Activated B cell treated with CpG ODN at 0.5 μM for 24 hours (primary cell): ENCODE data around the gene GNAI3. TPM values are rescaled to one million over a fixed set of nuclear protein-coding genes. Genes with fewer than 3 reads are reported as not detected.
A peak's percentile ranks its signal among the peaks of the same experiment; 100 is the strongest.

Source experiments
- ATAC-seq: fragments of 200-7000 bp; cut with Tn5 transposase; one replicate; pipeline ENCODE4 v1.10.0; 2021; ENCODE audit warnings: low read depth, mild to moderate bottlenecking, moderate library complexity
- CTCF ChIA-PET: fragments of 350-600 bp; sonication (Branson Sonifier 250); formaldehyde crosslinking; loops from one replicate; lab custom pipeline; 2021; ENCODE audit warnings: antibody characterized with exemption; lab: Charles Lee
- POLR2A ChIA-PET: fragments of 350-600 bp; sonication (Branson Sonifier 250); formaldehyde crosslinking; loops from one replicate; lab custom pipeline; 2021; ENCODE audit warnings: antibody characterized with exemption; lab: Charles Lee
- DNase-seq: peaks from one replicate; pipeline ENCODE4 v3.0.0; 2022
- H3K27ac Mint-ChIP-seq: one replicate; pipeline ENCODE4 v1.8.0; 2020; ENCODE audit warnings: mixed read lengths
- H3K27me3 Mint-ChIP-seq: one replicate; pipeline ENCODE4 v1.8.0; 2021; ENCODE audit warnings: mixed read lengths
- H3K36me3 Mint-ChIP-seq: one replicate; pipeline ENCODE4 v1.8.0; 2021; ENCODE audit warnings: low read depth, mixed read lengths
- H3K4me1 Mint-ChIP-seq: one replicate; pipeline ENCODE4 v1.8.0; 2021; ENCODE audit warnings: mixed read lengths
- H3K4me3 Mint-ChIP-seq: one replicate; pipeline ENCODE4 v1.8.0; 2020; ENCODE audit warnings: mild to moderate bottlenecking, mixed read lengths
- H3K9me3 Mint-ChIP-seq: one replicate; pipeline ENCODE4 v1.8.0; 2020; ENCODE audit warnings: mixed read lengths
- intact Hi-C: fragments of 100-400 bp; cut with micrococcal nuclease; formaldehyde crosslinking; loops from one replicate; pipeline ENCODE4 v1.15.1; 2024
- total RNA-seq: library from RNA; stranded (reverse); gene quantifications from 2 replicates; pipeline ENCODE4 v1.2.3, GENCODE V29; 2022
- TF ChIP-seq, protein P1 (sequence below): fragments of 200-600 bp; IDR thresholded peaks from one replicate; pipeline ENCODE4 v1.8.0; 2022; ENCODE audit warnings: antibody characterized with exemption, mild to moderate bottlenecking

GNAI3 gene
- total RNA-seq, 1 donor from 2014 or later, result 8.4 TPM

DNA sequence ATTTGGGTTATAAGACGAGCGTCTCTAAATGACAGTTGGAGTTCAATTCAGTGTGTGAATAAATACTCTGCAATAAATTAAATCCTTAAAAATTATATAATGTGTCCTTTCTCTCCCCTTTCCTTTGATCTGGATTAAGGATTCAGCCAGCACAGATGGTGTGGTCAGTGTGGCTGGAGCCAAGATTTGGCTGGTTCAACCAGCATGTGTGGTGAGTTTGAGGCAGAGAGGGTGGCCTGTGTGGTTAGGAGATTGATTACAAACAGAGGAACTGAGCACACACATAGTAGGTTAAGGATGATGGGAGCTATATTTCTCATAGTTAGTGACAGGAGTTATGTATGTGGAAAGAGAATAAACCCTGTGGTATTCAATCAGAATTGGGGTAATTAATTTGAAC lies 24.7 kb upstream of the GNAI3 start:
- Mint-ChIP-seq H3K4me3 (no peak overlapping the region), H3K4me1 (peaks cover 3% of the 10 kb centered on the region), H3K36me3 (no peaks in the 10 kb centered on the region), H3K27ac (no peak overlapping the region), H3K27me3 (peaks cover 6% of the 10 kb centered on the region), H3K9me3 (no peaks in the 10 kb centered on the region)
- TF ChIP-seq, protein P1, sequence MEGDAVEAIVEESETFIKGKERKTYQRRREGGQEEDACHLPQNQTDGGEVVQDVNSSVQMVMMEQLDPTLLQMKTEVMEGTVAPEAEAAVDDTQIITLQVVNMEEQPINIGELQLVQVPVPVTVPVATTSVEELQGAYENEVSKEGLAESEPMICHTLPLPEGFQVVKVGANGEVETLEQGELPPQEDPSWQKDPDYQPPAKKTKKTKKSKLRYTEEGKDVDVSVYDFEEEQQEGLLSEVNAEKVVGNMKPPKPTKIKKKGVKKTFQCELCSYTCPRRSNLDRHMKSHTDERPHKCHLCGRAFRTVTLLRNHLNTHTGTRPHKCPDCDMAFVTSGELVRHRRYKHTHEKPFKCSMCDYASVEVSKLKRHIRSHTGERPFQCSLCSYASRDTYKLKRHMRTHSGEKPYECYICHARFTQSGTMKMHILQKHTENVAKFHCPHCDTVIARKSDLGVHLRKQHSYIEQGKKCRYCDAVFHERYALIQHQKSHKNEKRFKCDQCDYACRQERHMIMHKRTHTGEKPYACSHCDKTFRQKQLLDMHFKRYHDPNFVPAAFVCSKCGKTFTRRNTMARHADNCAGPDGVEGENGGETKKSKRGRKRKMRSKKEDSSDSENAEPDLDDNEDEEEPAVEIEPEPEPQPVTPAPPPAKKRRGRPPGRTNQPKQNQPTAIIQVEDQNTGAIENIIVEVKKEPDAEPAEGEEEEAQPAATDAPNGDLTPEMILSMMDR, result no peak
- ChIA-PET POLR2A (no interaction called here), CTCF (interaction anchor here (1.0 kb wide), 1 partner anchor 22 kb away, joined by 3 read pairs; no protein-coding TSS in a partner anchor)
- intact Hi-C loops, result no loop called here
- no peak for DNase-seq
- ATAC-seq, result no peak

- ATAC-seq (peak; percentile 54), DNase-seq (no peak)
- CTCF ChIA-PET, result interaction anchor here (1.4 to 10.5 kb wide), 2 partner anchors 19 to 28 kb away, joined by 3 to 375 read pairs; partner anchors contain the start of genes AMIGO1 and CYB561D1
- H3K4me3 Mint-ChIP-seq, result no peak overlapping the region
- peak overlapping the region; percentile 42 for H3K27ac Mint-ChIP-seq
- H3K36me3 Mint-ChIP-seq, result no peaks in the 10 kb centered on the region
- TF ChIP-seq, protein P1, result no peak
- intact Hi-C loops, result no loop called here
- no peaks in the 10 kb centered on the region for H3K27me3 Mint-ChIP-seq
- POLR2A ChIA-PET, result no interaction called here
- no peaks in the 10 kb centered on the region for H3K9me3 Mint-ChIP-seq
- H3K4me1 Mint-ChIP-seq, result peaks cover 5% of the 10 kb centered on the region
Measured at GRCh38 chr1:109527098-109527811, 21.2 kb upstream of the GNAI3 start.

DNA sequence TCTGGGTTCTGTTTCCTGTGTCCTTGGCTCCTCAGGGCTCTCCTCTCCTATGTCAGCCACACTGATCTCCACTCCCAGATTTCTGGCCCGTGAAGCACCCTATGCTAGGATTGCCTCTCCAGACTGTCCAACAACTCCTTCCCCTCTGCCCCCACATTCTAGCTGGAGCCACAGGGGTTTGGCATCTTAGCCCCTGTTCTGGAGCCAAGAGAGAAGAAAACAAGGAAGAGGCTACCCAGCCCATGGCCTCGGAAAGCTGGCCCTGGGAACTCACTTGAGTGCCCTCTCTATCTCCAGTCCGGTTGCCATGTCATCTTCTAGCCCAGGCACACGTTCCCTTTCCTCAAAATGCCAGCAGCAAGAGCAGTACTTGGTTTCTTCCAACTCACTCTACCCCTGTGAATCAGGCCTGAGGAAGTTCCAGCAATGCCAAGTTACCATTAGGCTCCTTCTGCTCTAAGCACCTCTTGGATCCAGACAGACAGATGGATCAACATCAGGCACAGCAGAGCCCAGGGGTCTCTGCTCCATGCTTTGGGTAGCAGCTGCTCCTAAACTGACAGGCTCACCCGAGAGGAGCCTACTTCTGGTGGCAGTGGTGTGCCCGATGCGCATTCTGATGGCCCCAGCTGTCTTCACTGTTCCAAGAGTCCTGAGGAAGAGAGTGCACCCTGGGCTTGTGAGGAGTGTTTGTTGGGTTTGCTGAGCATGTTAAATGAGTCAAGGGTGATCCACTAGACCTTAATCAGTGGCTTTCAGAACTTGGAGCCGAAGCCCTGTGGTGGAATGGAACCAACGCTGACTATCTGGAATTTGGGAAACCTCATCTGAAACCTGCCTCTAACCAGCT lies 20.3 kb upstream of the GNAI3 start:
- Mint-ChIP-seq H3K36me3 (no peaks in the 10 kb centered on the region), H3K9me3 (no peaks in the 10 kb centered on the region), H3K27ac (no peak overlapping the region), H3K4me1 (peaks cover 11% of the 10 kb centered on the region), H3K27me3 (no peaks in the 10 kb centered on the region), H3K4me3 (no peak overlapping the region)
- no peak for ATAC-seq
- POLR2A ChIA-PET, result no interaction called here
- CTCF ChIA-PET, result interaction anchor here (1.4 to 10.5 kb wide), 2 partner anchors 18 to 28 kb away, joined by 3 to 375 read pairs; partner anchors contain the start of genes AMIGO1 and CYB561D1
- no peak for DNase-seq
- intact Hi-C loops, result no loop called here
- TF ChIP-seq, protein P1, result no peak

- ChIA-PET CTCF (interaction anchor here (0.7 to 10.5 kb wide), 3 partner anchors 18 to 94 kb away, joined by 3 to 375 read pairs (median 3); partner anchors contain the start of genes AMIGO1 and CYB561D1), POLR2A (no interaction called here)
- H3K27ac Mint-ChIP-seq, result no peak overlapping the region
Measured at GRCh38 chr1:109528712-109529111, 19.7 kb upstream of the GNAI3 start.

More at GRCh38 chr1:109528712-109529111, 19.7 kb upstream of the GNAI3 start:
- TF ChIP-seq, protein P1, result no peak
- Mint-ChIP-seq H3K4me1 (peaks cover 11% of the 10 kb centered on the region), H3K4me3 (no peak overlapping the region), H3K36me3 (no peaks in the 10 kb centered on the region), H3K27me3 (no peaks in the 10 kb centered on the region), H3K9me3 (no peaks in the 10 kb centered on the region)
- ATAC-seq (no peak), DNase-seq (no peak)
- intact Hi-C loops, result no loop called here
